ENCODE measurements around the gene HIBCH.
"Not testable (repeated sequence)": the region's sequence is repeated elsewhere in the genome, so short reads cannot be mapped to it uniquely, and the experiment has no call there.

HIBCH gene, protein sequence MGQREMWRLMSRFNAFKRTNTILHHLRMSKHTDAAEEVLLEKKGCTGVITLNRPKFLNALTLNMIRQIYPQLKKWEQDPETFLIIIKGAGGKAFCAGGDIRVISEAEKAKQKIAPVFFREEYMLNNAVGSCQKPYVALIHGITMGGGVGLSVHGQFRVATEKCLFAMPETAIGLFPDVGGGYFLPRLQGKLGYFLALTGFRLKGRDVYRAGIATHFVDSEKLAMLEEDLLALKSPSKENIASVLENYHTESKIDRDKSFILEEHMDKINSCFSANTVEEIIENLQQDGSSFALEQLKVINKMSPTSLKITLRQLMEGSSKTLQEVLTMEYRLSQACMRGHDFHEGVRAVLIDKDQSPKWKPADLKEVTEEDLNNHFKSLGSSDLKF

DNA sequence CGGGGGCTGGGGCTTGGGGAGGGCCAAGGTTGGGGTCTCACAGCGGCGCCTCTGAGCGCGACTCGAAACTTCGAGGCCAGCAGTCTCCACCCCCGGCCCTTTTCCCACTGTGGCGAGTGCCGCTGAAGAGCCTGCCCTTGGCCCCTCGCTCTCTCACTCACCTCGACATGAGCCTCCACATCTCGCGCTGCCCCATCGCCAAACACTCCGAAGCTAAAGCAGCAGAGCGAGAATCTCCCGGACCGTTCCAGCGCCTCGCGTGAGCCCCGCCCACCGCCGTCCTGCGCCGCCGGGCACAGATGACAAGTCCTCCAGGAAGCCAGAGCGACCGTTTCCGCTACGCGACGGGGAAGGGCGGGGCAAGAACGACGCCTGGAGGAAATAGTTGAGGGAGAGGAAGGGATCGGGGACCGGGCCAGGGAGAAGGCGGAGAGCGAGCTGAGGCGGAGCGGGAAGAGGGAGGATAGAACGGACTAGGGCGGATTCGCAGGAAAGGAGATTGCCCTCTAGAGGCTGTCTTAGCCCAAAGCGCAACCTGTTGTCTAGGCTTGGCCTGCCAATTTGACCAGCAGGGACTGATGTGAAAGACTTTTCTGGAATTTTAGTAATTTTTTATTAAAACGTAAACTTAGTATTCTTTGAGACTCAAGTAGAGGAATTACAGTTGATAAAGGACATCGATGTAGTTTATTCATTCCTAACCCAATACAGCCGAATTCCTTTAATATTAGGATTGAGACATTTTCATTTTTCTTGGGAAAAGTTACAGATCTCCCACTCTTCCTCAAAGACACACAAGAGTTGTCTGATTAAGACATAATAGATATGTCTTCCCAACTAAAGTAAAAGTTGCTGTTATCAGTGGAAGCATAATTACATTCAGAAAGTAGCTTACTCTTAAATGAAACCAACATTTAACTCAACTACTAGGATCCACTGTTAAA is at the start of gene HIBCH:
Gene HIBCH, minus strand, starts transcription at position 272 of the 944 bp plus-strand sequence. Its CDS starts 76 bp downstream, at position 196.
- in situ Hi-C loops (cut with MboI; ENCODE audit: low sequenced_read_pairs) = no loop called here

DNA sequence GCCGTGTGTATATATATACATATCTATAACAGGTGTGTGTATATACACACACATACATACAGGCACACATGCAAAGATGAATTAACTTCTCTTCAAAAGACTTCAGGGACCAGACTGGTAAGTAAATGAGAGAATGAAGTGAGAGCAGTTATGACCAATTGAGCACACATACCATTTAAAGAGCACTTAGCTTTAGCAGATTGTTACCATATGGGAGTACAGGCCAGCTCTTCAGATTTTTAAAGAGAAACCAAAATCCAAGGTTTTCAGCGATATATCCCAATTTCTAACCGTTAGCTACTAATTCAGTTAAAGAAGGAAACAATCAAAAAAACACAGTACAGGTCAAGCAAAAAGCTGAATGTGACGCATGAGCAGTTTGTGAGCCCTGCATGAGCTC is 47.5 kb upstream of the HIBCH start:
- in situ Hi-C loops (cut with MboI; ENCODE audit: low sequenced_read_pairs) = no loop called here

DNA sequence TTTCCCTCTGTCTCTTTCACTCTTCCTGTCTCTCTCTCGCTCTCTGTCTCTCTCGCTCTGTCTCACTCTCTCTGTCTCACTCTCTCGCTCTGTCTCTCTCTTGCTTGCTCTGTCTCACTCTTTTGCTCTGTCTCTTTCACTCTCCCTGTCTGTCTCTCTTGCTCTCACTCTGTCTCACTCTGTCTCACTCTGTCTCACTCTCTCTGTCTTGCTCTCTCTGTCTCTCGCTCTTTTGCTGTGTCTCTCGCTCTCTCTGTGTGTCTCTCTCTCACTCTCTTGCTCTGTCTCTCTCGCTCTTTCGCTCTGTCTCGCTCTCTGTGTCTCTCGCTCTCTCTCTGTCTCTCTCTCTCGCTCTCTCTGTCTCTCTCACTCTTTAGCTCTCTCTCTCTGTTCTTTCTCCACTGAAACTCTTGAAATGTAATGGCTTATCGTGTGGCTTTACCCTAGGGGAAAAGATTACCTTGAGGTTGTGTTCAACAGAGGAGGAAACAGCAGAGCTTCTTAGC is 46.7 kb upstream of the HIBCH start:
- in situ Hi-C loops (cut with MboI; ENCODE audit: low sequenced_read_pairs) = no loop called here

DNA sequence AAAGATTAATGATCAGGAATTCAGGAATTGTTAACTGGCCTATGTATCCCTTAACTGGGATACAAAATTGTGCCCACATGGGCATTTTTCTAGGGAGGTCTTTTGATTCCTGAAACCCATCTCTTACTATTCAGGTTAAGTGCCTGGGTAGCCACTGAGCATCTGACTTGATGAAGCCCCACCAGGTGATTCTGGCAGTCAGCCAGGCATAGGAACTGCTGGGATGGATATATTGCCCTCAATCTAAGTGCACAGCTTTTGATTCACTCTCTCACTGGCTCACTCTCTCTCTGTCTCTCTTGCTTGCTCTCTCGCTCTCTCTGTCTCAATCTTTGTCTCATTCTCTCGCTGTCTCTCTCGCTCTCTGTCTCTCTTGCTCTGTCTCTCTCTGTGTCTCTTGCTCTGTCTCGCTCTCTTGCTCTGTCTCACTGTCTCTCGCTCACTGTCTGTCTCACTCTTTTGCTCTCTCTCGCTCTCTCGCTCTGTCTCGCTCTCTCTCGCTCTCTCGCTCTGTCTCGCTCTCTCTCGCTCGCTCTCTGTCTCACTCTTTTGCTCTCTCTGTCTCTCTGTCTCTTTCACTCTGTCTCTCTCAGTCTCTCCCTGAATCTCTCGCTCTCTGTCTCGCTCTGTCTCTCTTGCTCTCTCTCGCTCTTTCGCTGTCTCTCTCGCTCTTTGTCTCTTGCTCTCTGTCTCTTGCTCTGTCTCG is 46.0 kb upstream of the HIBCH start:
- in situ Hi-C loops (cut with MboI; ENCODE audit: low sequenced_read_pairs) = no loop called here

DNA sequence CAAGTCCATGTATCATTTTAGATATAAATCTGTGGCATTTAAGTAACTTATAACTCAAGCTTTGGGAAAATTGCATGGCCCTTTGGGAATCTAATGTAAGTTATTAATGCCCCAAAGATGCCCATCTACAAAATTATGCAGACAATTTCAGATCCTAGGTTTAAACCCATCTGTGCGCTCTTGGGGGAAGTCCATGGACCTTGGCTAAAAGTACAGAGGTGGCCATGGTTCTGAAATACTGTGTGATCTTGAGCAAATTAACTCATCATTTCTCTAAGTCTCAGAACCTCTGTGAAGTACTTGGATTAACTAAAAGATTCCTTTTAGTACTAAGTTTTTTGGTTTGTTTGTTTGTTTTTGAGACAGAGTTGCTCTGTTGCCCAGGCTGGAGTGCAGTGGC is 43.3 kb upstream of the HIBCH start:
- in situ Hi-C loops (cut with MboI; ENCODE audit: low sequenced_read_pairs) = no loop called here

DNA sequence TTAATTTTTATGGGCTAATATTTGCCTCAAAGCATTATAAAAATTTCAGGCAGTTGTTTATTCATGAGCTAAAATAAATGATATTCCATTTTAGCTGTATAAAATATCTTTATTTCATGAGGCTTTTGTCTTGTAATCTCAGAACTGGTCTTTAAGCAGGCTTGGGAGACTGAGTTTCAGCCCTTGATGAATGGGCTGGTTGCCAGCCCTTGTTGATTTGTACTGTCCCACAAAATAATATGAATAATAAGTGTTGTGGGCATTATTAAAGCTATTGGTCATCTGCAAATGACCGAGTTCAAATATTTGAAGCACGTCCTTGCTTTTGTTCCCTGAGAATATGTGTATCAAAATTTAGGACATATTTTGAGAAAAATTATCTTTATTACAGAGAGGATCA is 41.9 kb upstream of the HIBCH start:
- in situ Hi-C loops (cut with MboI; ENCODE audit: low sequenced_read_pairs) = no loop called here

DNA sequence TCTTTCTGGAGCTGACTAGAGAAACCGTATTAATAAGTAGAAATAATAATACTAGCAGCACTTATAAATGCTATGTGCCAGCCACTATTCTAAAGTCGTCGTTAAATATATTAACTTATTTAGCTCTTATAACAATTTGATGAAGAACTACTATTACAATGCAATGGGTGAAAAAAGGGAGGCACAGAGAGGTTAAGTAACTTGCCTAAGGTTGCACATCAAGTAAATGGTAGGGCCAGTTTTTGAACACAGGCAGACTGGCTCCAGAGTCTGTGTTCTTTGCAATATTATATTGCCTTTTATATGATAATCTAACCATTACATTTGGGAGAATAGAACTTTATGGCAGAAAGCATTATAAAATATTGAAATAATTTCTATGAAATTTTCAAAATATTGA is 41.3 kb upstream of the HIBCH start:
- in situ Hi-C loops (cut with MboI; ENCODE audit: low sequenced_read_pairs) = no loop called here

DNA sequence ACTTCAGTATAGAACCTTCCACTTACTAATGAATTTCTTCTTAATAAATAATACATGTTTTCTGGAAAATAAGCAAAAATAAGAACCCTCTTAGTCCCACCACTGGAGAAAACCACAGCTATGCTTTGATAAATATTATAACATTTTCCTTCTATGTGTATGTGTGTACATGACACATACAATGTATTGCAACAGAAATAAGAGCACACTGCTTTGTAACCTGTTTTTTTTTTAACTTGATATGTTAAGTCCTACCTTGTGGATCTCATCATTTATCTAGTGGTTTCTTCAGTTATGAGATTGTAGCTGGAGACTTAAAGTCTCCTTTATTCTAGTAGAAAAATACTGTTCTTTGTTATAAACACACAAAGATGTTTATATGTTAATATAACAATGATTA is 40.9 kb upstream of the HIBCH start:
- in situ Hi-C loops (cut with MboI; ENCODE audit: low sequenced_read_pairs) = no loop called here

DNA sequence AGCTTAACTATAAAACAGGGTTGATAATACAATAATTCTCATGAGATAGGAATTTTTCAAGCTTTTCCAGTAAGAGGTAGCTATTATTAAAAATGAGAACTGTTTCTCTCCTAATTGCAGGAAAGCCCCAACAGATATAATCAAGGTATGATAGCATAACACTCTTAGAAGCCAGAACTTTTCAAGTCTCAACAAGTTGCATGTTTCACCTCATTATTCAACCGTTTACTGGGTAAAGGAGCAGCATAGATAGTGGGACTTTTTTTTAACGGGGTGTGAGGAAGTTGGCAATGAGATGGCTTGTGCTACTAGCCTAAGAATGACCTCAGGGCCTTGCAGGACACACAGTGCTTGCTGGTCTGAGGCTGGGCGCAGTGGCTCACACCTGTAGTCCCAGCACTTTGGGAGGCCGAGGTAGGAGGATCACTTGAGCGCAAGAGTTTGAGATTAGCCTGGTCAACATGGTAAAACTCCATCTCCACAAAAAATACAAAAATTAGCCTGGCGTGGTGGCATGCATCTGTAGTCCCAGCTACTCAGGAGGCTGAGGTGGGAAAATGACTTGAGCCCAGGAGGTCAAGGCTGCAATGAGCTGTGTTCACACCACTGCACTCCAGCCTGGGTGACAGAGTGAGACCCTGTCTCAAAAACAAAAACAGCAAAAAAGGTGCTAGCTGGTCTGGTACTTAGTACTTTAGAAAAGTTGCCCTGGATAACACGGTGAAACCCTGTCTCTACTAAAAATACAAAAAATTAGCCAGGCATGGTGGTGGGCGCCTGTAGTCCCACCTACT is 39.2 kb upstream of the HIBCH start:
- in situ Hi-C loops (cut with MboI; ENCODE audit: low sequenced_read_pairs) = not testable (repeated sequence)

DNA sequence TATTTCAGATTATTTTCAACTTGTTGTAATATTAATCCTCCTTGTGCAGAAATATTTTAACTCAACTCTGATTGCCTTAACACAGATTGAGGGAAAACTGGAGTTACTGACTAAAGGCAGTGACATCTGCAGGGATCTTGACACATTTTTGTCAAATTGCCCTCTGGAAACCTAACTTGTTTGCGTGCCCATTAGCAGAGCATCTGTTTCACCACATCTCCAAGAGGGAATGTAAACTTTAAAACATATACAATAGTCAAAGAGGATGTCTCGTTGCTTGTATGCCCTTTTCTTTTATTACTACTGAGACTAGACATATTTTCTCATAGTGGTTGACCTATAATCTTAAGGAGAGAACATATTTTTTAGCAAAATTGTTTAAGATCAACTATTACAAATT is 38.0 kb upstream of the HIBCH start:
- in situ Hi-C loops (cut with MboI; ENCODE audit: low sequenced_read_pairs) = no loop called here

DNA sequence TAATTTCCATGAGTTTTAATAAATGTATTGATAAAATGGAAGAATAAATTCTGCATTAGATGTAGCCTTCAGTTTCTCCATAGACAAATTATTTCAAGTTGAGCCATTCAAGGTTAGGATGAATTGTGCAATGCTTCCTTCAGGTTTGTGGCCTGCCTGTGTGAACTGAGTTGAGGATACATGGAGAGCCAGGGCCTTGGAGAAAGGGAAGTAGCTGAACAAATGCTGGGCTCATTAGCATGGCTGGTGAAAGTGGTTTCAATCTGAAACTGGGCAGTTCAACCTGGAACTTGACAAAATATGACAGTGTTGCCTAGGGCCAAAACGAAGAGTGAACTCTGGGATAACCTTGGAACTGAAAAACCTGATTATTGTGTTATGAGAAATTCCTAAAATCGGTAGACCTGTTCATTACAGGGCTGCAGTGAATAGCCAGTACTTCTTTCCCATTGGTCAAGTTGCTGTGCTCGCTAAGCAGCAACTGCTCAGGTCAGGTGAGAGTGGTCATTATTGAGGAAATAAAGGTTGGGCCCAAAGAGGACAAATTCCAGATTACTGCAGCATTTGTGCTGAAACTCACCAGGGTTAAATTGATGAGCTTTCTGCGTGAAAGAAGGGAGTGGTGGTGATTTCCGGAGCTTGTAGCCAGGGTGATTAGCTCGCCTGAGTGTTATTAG is 36.5 kb upstream of the HIBCH start:
- in situ Hi-C loops (cut with MboI; ENCODE audit: low sequenced_read_pairs) = no loop called here

DNA sequence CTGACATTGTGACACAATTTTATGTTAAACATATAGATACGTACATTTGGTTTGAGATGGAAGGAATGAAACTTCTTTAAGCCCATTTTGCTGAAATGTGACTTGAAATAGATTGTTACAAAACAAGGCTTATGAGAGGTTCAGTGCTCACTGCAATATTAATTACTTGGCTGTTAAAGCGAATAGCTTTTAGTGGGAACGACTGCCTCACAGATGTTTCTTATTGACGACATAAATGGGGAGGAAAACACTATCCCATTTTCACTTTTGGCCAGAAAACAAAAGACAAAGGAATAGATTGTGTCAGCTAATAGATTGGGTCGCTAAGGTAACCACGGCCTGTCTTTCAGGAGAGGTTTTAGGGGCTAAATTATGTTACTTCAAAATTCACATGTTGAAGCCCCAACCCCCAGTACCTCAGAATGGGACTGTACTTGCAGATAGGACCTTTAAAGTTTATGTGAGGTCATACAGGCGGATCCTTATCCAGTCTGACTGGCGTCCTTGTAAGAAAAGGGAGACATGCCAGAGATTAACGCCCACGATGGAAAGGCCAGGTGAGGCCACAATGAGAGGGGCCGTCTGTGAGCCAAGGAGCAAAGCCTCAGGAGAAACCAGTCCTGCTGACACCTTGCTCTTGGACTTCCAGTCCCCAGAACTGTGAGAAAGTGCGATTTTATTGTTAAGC is 34.5 kb upstream of the HIBCH start:
- in situ Hi-C loops (cut with MboI; ENCODE audit: low sequenced_read_pairs) = no loop called here

DNA sequence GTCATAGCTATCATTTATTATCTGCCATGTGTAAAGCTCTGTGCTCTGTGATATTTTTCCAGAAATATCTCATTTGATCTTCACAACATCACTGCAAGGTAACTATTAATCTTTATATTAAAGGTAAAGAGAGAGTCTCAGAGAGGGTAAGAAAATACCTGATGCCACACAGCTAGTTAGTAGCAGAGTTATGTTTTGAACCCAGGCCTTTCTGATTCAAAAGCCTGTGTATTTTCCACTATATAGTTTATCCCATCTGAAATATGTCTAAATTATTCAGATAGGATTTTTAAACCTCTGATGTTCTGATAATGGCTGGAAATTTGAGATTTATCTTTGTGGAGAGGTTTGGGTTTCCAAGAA is 33.9 kb upstream of the HIBCH start:
- in situ Hi-C loops (cut with MboI; ENCODE audit: low sequenced_read_pairs) = no loop called here

DNA sequence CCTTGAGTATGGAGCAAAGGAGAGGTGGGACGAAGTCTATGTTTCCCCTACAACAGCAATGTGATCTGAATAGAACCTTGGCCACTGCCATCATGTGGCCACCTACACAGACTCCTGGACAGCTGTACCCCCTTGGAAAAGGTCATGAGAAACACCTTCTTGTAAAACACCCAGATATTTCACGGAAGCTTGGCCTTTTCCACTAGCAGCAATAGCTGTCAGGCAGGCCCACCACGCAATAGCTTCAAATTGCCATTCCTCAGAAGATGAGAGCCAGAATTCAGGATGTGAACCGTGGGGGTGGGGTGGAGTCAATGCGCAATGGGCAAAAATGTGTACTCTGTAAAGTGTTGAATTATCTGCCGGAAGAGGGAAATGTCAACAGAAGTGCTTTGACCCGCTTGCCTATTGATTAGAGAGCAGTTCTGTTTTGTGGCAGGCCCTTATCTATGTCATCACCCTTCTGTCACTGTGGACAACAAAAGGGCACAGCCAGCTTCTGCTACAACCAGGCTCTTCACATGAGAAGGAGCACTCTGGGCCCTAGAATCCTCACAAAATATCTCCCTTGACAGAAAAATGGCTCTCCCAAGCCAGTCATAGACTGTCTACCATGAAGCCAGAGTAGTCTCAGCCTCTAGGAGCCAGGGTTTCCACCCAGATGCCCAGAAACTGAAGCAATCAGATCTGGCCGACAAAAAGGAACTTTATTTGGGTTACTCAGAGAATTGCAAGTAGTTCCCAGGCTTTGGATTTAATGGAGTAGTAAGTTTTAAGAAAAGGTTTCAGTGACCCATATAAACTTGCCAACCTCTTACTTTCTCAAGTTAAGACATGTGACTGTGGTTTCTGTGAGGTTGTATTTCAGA is 33.3 kb upstream of the HIBCH start:
- in situ Hi-C loops (cut with MboI; ENCODE audit: low sequenced_read_pairs) = no loop called here

DNA sequence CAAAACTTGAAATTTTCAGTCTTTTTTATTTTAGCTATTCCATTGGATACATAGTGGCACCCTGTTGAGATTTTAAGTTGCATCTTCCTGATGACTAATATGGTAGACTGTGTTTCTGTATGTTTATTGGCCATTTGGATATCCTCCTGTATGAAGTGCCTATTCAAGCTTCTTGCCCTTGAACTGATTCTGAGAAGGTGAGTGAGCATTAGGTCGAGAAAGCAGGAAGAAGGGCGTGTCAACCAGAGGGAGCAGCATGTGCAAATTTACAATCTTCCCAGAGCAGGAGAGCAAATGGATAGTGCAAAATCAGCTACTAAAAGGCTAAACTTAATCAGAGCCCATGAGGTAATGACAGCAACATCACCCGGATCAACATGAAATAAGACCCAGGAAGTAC is 32.3 kb upstream of the HIBCH start:
- in situ Hi-C loops (cut with MboI; ENCODE audit: low sequenced_read_pairs) = no loop called here

DNA sequence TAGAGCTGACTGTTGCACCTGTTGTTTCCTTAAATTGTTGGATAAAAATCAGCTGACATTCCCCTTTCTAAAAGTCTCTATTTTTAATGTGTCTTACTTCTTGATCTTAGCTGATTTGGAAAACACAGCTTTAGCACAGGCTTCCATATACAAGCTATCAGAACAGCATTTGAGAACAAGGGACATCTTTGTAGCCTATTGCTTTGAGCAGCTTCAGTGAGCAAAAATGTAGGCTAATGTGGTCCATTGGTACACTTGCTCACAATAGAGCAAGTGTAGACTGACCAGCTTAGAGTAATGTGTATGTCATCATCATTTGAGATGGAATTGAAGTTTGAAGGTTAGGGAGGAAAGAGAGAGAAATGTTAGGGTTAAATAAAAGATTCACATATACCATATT is 30.7 kb upstream of the HIBCH start:
- in situ Hi-C loops (cut with MboI; ENCODE audit: low sequenced_read_pairs) = no loop called here

DNA sequence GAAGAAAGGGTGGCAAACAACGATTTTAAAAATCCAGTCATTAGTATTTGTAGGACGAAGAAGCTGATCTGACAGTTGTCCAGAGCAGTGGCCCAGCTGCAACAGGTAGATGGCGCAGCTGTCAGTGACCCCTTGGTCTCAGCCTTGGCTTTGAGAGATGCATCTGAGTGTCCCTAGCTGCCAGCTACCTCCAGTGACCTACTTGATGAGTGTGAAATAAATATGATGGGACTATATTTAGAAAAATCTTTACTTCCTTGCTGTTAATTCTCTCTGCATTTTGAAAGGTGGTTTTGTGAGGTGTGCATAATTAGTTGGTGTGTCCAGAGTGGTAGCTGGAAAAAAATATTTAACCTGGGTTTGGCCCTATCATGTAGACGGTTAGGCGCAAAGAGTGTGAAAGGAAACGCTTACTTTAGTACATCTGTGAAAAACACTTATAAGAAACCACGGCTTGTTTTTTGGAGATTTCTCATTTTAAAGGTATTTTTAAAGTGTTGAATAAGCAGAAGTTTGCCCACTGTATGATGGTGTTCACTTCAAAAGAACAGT is 24.7 kb upstream of the HIBCH start:
- in situ Hi-C loops (cut with MboI; ENCODE audit: low sequenced_read_pairs) = no loop called here
